ENCODE results near the gene OXT. TPM values are rescaled to one million over a fixed set of nuclear protein-coding genes. Genes with fewer than 3 reads are reported as not detected.
"Not testable (repeated sequence)": the region's sequence is repeated elsewhere in the genome, so short reads cannot be mapped to it uniquely, and the experiment has no call there.

Gene OXT
- not detected for total RNA-seq
- long read RNA-seq, result 0 reads

DNA sequence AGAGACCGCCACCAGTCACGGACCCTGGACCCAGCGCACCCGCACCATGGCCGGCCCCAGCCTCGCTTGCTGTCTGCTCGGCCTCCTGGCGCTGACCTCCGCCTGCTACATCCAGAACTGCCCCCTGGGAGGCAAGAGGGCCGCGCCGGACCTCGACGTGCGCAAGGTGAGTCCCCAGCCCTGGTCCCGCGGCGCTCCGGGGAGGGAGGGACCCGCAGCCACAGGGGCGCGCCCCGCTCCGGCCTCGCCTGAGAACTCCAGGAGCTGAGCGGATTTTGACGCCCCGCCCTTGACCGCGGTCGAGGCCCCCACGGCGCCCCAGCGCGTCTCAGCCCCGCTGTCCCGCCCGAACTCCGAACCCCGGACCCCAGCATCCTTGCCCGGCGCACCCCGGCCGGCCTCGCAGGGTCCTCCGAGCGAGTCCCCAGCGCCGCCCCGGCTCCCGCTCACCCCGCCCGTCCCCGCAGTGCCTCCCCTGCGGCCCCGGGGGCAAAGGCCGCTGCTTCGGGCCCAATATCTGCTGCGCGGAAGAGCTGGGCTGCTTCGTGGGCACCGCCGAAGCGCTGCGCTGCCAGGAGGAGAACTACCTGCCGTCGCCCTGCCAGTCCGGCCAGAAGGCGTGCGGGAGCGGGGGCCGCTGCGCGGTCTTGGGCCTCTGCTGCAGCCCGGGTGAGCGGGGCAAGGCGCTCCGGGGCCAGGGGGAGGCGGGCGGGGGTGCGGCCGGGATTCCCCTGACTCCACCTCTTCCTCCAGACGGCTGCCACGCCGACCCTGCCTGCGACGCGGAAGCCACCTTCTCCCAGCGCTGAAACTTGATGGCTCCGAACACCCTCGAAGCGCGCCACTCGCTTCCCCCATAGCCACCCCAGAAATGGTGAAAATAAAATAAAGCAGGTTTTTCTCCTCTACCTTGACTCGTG is at the start of gene OXT:
Gene OXT, plus strand, starts transcription at position 11 of the 920 bp plus-strand sequence. Its CDS starts 36 bp downstream, at position 47.
- peak; percentile 68 for DNase-seq

GRCh38 chr20:3021777-3022176 is 49.6 kb upstream of the OXT start:
- ATAC-seq (ENCODE audit: poor library complexity) (no peak), DNase-seq (no peak)
- intact Hi-C loops (cut with DNase I), result no loop called here

More for the DNA sequence above, at the start of gene OXT:
- peak; percentile 88 for ATAC-seq (ENCODE audit: poor library complexity)
- intact Hi-C loops (cut with DNase I), result no loop called here

DNA sequence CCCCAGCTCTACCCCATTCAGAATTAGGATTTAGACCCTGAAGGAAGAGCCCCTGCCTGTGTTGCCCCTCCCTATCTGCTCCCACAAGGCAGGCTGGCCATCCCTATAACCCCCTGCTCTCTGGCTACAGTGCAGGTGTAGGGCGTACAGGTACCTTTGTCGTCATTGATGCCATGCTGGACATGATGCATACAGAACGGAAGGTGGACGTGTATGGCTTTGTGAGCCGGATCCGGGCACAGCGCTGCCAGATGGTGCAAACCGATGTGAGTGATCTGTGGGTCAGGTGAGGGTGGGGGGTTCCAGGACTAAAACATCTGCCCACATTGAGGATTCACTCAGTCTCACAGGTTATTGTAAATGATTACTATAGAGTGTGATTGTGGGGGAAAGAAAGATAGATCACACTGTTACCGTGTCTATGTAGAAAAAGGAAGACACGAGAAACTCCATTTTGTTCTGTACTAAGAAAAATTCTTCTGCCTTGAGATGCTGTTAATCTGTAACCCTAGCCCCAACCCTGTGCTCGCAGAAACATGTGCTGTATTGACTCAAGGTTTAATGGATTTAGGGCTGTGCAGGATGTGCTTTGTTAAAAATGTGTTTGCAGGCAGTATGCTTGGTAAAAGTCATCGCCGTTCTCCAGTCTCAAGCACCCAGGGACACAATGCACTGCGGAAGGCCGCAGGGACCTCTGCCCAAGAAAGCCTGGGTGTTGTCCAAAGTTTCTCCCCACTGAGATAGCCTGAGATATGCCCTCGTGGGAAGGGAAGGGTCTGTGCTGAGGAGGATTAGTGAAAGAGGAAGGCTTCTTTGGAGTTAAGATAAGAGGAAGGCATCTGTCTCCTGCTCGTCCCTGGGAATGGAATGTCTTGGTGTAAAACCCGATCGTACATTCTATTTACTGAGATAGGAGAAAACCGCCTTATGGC is 48.6 kb upstream of the OXT start:
- ATAC-seq (ENCODE audit: poor library complexity); intact Hi-C loops (cut with DNase I): not testable (repeated sequence)

DNA sequence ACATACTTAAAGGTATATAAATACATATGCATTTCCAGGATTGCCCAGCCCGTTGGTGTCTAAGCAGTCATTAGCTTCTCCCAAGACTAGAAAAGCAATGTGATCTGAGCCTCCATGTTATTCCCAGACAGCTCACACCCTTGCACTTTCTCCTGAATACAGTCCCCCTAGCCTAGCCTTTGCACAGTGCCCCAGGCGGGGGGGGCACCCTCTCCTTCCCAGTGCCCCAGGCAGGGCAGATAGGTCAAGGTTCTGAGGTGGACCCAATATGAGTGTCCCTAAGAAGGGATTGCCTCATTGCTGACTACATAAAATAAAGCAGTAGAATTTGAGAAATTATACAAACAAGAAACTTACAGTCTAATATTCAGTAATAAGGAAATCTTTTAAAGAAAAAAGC is 43.4 kb upstream of the OXT start:
- intact Hi-C loops (cut with DNase I), result no loop called here
- DNase-seq (no peak), ATAC-seq (ENCODE audit: poor library complexity) (no peak)

More for the DNA sequence above, 48.6 kb upstream of the OXT start:
- not testable (repeated sequence) for DNase-seq

GRCh38 chr20:3031524-3032147 is 39.8 kb upstream of the OXT start:
- ATAC-seq (ENCODE audit: poor library complexity) (no peak), DNase-seq (no peak)
- intact Hi-C loops (cut with DNase I), result no loop called here

DNA sequence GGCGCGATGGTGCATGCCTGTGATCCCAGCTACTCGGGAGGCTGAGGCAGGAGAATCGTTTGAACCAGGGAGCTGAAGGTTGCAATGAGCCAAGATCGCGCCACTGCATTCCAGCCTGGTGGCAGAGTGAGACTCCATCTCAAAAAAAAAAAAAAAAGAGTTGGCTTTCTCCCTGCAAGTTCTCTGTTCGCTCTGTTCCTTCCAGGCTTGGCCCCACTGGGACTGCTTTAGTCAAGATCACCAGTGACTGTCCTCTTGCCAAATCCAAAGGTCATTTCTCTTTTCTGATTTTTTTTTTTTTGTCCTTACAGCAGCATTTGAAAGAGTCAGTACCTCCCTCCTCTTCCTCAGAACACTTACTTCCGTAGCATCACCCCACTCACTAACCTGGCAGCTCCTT is 38.8 kb upstream of the OXT start:
- intact Hi-C loops (cut with DNase I), result no loop called here
- peak; percentile 67 for DNase-seq
- peak; percentile 64 for ATAC-seq (ENCODE audit: poor library complexity)

DNA sequence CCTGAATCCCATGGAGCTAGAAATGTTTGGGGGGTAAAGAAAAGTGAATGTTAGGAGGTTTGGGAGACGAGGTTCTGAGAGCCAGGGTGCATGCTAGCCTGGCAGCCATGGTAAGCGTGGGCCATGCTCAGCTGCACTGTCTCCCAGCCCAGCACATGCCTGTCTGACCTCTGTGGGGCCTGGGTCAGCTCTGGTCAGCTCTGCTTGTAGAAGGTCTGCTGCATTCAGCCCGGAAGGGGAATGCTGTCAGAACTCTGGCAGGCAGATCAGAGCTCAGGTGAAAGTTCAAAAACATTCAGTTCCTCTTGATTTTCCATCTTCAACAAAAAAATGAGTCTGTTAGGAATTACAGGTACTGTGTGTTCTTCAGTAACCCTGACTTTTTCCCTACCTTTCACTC is 33.8 kb upstream of the OXT start:
- intact Hi-C loops (cut with DNase I), result no loop called here
- ATAC-seq (ENCODE audit: poor library complexity), result no peak
- no peak for DNase-seq

GRCh38 chr20:3038454-3038853 is 33.0 kb upstream of the OXT start:
- DNase-seq, result no peak
- intact Hi-C loops (cut with DNase I), result no loop called here
- no peak for ATAC-seq (ENCODE audit: poor library complexity)

DNA sequence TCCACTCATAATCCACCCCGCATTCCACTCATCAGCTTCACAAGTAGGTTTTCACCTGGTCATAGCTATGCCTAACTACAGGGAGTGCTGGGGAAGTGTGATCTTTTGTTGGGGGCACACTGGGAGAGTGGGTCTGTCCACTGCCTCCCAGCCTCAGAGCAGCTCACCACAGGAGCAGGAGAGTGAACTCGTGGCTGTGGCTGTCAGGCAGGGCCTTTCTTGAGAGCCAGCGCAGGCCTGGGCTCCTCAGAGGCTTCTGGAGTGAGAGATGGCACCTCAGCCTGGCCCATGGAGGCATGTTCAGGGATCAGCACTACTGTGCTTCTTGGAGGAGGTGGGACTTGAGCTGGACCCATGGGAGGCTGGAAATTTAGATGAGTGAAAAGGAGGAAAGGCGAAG is 32.0 kb upstream of the OXT start:
- no peak for DNase-seq
- intact Hi-C loops (cut with DNase I), result no loop called here
- no peak for ATAC-seq (ENCODE audit: poor library complexity)

- no peak for ATAC-seq (ENCODE audit: poor library complexity)
- no peak for DNase-seq
- intact Hi-C loops (cut with DNase I), result no loop called here
These were observed 31.3 kb upstream of the OXT start for GRCh38 chr20:3040086-3040485.

GRCh38 chr20:3041854-3042409 is 29.5 kb upstream of the OXT start:
- ATAC-seq (ENCODE audit: poor library complexity) (no peak), DNase-seq (no peak)
- intact Hi-C loops (cut with DNase I), result no loop called here

DNA sequence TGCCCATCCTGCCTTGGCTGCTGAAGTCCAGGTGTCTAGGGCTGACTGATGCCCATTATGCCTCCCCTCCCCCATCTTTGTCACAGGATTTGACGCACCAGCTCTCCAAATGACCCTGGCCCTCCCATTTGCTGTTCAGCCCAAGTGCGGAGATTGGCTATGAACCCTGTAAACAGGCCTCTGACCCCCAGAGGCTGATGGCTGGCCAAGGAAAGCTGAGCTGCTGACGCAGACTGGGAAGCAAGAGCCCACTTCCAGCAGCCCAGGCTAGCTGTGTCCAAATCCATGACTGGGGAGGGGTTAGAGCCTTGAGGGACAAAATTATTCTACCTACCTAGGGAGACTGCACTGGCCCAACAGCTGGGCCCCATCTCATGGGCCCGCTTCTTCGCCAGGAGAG is 28.8 kb upstream of the OXT start:
- intact Hi-C loops (cut with DNase I), result no loop called here
- ATAC-seq (ENCODE audit: poor library complexity), result peak; percentile 10
- peak; percentile 79 for DNase-seq

DNA sequence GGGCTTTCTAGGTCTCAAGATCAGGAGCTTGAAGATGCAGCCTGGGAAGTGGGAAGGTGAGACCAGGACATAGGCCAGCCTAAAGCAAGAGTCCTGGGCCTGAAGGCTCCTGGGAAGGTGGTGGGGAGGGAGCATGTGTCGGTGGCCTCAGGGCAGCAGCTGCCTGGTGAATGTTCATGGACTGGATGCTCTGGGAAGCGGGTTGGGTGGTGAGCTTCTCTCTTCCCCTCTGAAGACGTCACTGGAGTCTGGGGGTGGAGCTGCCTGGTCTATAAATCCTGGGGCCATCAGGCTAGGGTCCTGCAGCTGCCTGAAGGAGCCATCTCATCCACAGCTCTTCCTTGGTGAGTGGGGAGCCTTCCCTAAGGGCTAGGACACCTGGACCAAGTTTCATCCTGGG is 28.1 kb upstream of the OXT start, which contains the start of gene GNRH2:
Gene GNRH2, plus strand, starts transcription at position 301 of the 400 bp plus-strand sequence. CDS start 793 bp downstream, outside the sequence.
- DNase-seq (no peak), ATAC-seq (ENCODE audit: poor library complexity) (no peak)
- intact Hi-C loops (cut with DNase I), result no loop called here

DNA sequence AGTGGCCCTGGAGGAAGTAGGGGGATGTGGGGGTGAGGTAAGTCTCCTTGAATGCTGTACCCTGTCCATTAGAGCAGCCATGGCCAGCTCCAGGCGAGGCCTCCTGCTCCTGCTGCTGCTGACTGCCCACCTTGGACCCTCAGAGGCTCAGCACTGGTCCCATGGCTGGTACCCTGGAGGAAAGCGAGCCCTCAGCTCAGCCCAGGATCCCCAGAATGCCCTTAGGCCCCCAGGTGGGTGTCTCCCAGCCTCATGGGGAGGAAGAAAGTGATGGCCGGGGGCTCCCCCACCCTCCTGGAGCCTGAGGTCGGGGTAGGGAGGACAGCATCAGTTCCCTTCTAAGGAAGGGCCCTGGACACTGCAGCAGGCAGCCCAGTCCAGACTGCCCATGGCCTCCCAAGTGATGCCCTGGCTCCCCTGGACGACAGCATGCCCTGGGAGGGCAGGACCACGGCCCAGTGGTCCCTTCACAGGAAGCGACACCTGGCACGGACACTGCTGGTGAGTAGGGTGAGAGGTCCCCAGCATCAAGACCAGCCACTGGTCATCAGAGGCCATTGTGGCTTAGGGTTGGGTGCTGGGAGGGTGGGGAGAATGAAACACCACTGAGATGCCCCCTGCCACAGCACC is 27.0 kb upstream of the OXT start:
- intact Hi-C loops (cut with DNase I), result no loop called here

DNA sequence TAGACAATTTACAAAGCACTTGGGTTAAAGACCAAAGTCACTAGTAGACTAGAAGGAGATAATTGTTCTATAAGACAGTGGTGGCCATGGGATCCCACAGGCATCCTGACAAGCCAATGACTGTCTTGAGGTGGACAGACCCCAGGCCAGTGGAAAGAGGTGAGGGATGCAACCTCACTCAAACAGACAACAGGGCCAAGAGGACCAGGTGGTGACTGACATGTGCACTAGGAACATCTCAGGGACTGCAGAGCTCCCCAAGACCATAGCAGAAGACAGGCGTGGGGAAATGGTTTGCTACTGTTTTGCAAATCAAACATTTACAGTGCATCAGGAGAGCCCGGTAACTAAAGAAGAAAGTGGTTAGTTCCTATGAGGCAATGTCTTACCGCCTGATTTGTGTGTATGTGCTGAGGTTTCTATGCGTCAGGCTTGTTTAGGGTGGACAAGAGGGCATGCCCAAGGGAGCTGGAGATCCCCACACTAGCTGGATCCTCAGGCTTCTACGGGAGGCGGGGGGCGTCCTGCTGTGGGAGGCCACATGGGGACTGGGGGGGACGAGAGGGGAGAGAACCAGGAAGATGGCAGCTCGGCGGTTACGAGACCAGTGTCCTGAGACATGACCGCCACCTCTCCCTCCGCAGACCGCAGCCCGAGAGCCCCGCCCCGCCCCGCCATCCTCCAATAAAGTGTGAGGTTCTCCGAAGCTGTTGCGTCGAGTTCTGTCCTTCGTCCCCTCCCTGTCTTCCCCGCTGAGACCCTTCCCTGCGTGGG is 26.2 kb upstream of the OXT start:
- peak; percentile 80 for ATAC-seq (ENCODE audit: poor library complexity)
- DNase-seq, result peak; percentile 87
- intact Hi-C loops (cut with DNase I), result no loop called here

More for the DNA sequence above, 27.0 kb upstream of the OXT start:
- ATAC-seq (ENCODE audit: poor library complexity), result no peak
- DNase-seq, result no peak

- peak; percentile 95 for DNase-seq
- intact Hi-C loops (cut with DNase I), result no loop called here
- peak; percentile 94 for ATAC-seq (ENCODE audit: poor library complexity)
These were observed 25.4 kb upstream of the OXT start, which contains the start of gene MRPS26 for GRCh38 chr20:3045816-3046676. MRPS26 (plus strand) TSS chr20:3046052; CDS start chr20:3046069, 17 bp downstream.

Measured in Right ventricle myocardium superior (tissue), 1 donor.